Thyroid gland (tissue), 4 donors: ENCODE results near the gene HDAC7. TPM values are rescaled to one million over a fixed set of nuclear protein-coding genes. Genes with fewer than 3 reads are reported as not detected.
A peak's percentile ranks its signal among the peaks of the same experiment; 100 is the strongest.
"Not testable (repeated sequence)": the region's sequence is repeated elsewhere in the genome, so short reads cannot be mapped to it uniquely, and the experiment has no call there.

Source experiments
- DNase-seq, 2 donors: peaks; one replicate each; pipeline ENCODE4 v3.0.0-alpha.2; 2019
- H3K27ac ChIP-seq, 3 donors: fragments of 200-600 bp; sonication (generic); 1 replicate in 2 of 3; 2 replicates in 1 of 3; pipeline ENCODE4 v1.5.1; 2016 to 2019; ENCODE audit warnings: mild to moderate bottlenecking in 1 of 3, moderate library complexity in 1 of 3
- H3K27me3 ChIP-seq: fragments of 200-600 bp; sonication (generic); one replicate; pipeline ENCODE4 v1.5.1; 2019
- H3K36me3 ChIP-seq, 2 donors: fragments of 200-600 bp; sonication (generic); one replicate each; pipeline ENCODE4 v1.5.1; 2016 to 2019
- H3K4me1 ChIP-seq, 2 donors: fragments of 200-600 bp; sonication (generic); one replicate each; pipeline ENCODE4 v1.5.1; 2017 to 2019
- H3K4me3 ChIP-seq, 3 donors: fragments of 200-600 bp; sonication (generic); replicated peaks in 1 of 3; 1 replicate in 2 of 3; 2 replicates in 1 of 3; pipeline ENCODE4 v1.5.1; 2016; ENCODE audit warnings: mild to moderate bottlenecking in 1 of 3
- H3K9me3 ChIP-seq: fragments of 200-600 bp; sonication (generic); one replicate; pipeline ENCODE4 v1.5.1; 2017
- CTCF ChIP-seq, 6 experiments: fragments of 200-600 bp in 3 of 6; fragments of 450-650 bp in 3 of 6; sonication (generic) in 3 of 6; IDR thresholded peaks; one replicate each; pipeline ENCODE4 v1.5.1; 2016 to 2019; ENCODE audit warnings: antibody characterized with exemption in 6 of 6, mild to moderate bottlenecking in 2 of 6, inconsistent platforms in 1 of 6, moderate library complexity in 1 of 6
- POLR2A ChIP-seq, 2 donors: fragments of 450-650 bp; IDR thresholded peaks; one replicate each; pipeline ENCODE4 v1.6.1; 2017; ENCODE audit warnings: antibody characterized with exemption in 2 of 2, mild to moderate bottlenecking in 2 of 2, moderate library complexity in 1 of 2
- WGBS, 2 donors: methylation state at CpG; one replicate each; pipeline ENCODE4 v1.1.5; 2017; 5-methylcytosine and 5-hydroxymethylcytosine counted together
- intact Hi-C: fragments of 100-400 bp; cut with DNase I; formaldehyde crosslinking; loops from one replicate; pipeline ENCODE4 v1.15.1; 2023
- total RNA-seq, 4 donors: library from RNA; depleted of rRNA; stranded (reverse); fragments of >200 nt; gene quantifications; one replicate each; pipeline ENCODE4 v1.2.3, GENCODE V29; 2016

HDAC7 gene
- total RNA-seq, 4 donors from 2014 or later: 44.5 to 61.9 (median 52.6) TPM

DNA sequence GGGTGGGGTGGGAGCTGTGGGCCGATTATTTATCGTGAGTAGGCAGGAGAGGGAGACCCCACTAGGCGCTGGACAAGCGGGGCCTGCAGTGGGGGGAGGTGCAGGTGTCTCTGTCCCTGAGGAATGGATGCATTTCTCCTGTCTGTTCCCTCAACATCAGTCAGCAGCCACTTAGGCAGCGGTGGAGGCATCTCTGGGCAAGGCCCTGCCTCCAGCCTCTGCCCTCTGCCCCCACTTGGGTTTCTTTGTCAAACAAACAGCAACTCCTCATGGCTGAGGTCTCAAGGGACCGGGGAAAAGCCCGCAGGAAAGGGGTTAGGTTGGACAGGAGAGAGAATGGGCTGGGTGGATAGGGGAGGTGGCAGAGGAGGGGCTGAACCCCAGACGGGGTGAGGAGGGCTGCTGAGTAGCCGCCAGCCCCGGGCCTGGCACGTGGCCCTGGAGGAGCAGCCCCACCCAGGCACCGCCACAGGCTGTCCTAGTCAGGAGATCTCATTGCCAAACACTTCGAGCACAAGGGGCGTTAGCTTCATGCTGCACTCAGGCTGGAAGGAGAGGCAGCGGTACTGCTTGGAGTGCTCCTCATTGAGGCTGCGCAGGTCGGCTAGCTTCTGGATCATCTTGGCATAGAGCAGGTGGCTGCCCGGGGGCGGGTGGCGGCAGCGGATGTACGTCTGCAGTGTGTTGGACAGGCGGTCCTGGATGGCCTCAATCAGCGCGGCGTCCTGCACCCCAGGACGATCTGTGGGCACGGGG lies 24.7 kb upstream of the HDAC7 start:
- Histone ChIP-seq H3K27ac (no peak overlapping the region), H3K27me3 (no peaks in the 10 kb centered on the region), H3K9me3 (no peaks in the 10 kb centered on the region), H3K4me3 (no peak overlapping the region), H3K36me3 (no peaks in the 10 kb centered on the region), H3K4me1 (peaks cover 12 to 25% of the 10 kb centered on the region in 2 donors)
- intact Hi-C loops: no loop called here
- peak; percentile 80 to 88 for DNase-seq
- TF ChIP-seq CTCF (IDR thresholded peaks at IDR 0.05) (no peak), POLR2A (IDR thresholded peaks at IDR 0.05) (peak in 1 of 2 donors; percentile 19)
- 26 to 56% methylated on average over 15 to 27 of the region's 28 CpGs for WGBS, 2 donors

DNA sequence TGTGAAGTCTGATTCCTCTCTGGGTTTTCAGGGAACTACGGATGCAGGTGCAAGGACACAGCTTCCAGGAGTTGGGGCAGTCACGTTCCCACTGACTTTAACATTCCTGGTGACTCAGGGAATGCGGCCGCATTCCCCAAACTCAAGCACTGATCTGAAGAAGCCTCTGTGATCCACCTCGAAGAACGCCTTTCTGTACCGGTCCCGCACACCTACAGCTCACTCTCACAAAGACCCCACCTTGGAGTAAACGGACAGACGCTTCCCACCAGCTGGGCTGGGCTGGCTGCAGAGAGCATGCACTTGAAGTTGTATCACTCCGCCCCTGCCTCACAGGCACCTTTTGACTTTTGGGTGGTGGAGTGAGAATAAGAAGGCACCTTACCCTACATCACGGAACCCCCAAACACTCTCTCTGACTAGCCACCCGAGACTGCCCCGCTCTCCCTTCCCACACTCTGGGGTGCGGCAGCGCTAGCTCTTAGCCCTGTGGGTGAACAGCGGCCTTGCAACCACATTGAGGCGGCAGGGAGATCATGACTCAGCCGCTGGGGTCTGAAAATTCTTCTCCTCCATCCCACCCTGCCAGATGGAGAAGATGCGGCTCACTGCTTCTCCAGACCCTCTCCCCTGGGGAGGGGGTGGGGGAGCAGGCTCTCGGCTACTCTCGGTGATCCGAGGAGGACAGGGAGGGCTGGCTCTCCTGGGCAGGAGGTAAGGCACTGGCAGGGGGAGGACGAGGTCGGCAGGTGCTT lies 23.7 kb upstream of the HDAC7 start:
- H3K9me3 ChIP-seq: no peaks in the 10 kb centered on the region
- intact Hi-C loops: no loop called here
- no peak for DNase-seq
- H3K36me3 ChIP-seq: no peaks in the 10 kb centered on the region
- H3K27me3 ChIP-seq: no peaks in the 10 kb centered on the region
- H3K4me3 ChIP-seq: no peak overlapping the region
- TF ChIP-seq CTCF (IDR thresholded peaks at IDR 0.05) (no peak), POLR2A (IDR thresholded peaks at IDR 0.05) (no peak)
- H3K27ac ChIP-seq: no peak overlapping the region
- H3K4me1 ChIP-seq: peaks cover 12 to 25% of the 10 kb centered on the region in 2 donors
- 80 to 82% methylated on average over 24 of the region's 25 CpGs for WGBS, 2 donors

DNA sequence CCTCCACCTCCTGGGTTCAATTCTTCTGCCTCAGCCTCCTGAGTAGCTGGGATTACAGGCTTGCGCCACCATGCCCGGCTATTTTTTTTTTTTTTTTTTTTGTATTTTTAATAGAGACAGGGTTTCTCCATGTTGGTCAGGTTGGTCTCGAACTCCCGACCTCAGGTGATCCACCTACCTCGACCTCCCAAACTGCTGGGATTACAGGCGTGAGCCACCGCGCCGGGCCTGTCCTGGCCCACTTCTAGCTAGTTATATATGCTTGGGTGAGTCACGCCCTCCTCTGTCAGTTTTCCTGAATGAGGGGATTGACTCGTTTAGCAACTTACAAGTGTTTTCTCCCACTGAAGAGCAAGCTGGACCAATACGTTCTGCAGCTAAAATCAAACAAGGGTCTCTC lies 22.8 kb upstream of the HDAC7 start:
- not testable (repeated sequence) for H3K36me3 ChIP-seq

DNA sequence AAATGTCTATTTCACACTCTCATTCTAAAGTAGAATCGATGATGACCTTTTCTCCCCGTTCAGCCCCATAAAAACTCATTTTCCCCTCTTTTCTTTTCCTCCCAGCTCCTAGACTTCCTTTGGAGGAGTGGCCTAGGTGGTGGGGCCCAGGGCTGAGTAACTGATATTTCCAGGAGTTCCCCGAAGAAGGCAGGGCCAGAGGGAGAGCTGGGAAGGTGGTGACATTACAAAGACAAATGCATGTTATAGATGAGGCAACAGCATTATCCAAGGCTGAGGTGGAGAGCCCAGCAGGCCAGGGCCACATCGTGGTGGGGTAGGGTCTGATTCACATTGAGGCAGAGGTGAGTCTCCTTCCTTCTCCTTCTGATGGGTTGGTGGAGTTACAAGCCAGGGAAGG lies 22.2 kb upstream of the HDAC7 start:
- Histone ChIP-seq H3K4me1 (peaks cover 5 to 19% of the 10 kb centered on the region in 2 donors), H3K27me3 (no peaks in the 10 kb centered on the region), H3K36me3 (no peaks in the 10 kb centered on the region), H3K4me3 (no peak overlapping the region), H3K27ac (no peak overlapping the region), H3K9me3 (no peaks in the 10 kb centered on the region)
- intact Hi-C loops: no loop called here
- WGBS, 2 donors: 82 to 84% methylated on average over 4 of the region's 4 CpGs
- DNase-seq: no peak
- TF ChIP-seq CTCF (IDR thresholded peaks at IDR 0.05): no peak
- TF ChIP-seq POLR2A (IDR thresholded peaks at IDR 0.05): no peak

More for the DNA sequence above, 22.8 kb upstream of the HDAC7 start:
- intact Hi-C loops, DNase-seq, H3K27ac ChIP-seq, H3K9me3 ChIP-seq, H3K4me3 ChIP-seq, H3K27me3 ChIP-seq: not testable (repeated sequence)
- WGBS, 2 donors: 70 to 78% methylated on average over 11 of the region's 12 CpGs
- peaks cover 12 to 25% of the 10 kb centered on the region in 2 donors for H3K4me1 ChIP-seq

DNA sequence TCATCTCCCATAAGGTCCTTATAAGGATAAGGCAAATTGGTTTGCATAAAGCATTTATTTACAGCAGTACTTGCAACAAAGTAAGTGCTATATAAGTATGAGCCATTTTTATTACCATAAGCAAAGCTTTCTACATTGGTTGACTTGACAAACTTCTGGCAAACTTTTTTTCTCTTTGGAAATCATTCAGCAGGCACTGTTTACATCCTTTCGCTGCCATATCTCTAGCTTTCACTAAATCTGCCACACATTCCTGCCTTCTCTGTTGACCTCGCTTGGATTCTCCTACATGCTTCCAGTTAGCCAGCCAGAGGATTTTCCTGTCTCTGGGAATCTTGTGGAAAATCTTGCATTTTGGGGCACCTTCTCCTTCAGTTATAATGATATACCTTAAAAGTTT lies 21.8 kb upstream of the HDAC7 start:
- intact Hi-C loops: no loop called here
- H3K4me3 ChIP-seq: no peak overlapping the region
- peaks cover 4 to 15% of the 10 kb centered on the region in 2 donors for H3K4me1 ChIP-seq
- TF ChIP-seq CTCF (IDR thresholded peaks at IDR 0.05) (no peak), POLR2A (IDR thresholded peaks at IDR 0.05) (no peak)
- H3K9me3 ChIP-seq: no peaks in the 10 kb centered on the region
- 86 to 96% methylated on average over 2 of the region's 2 CpGs for WGBS, 2 donors
- no peaks in the 10 kb centered on the region for H3K36me3 ChIP-seq
- DNase-seq: no peak
- no peaks in the 10 kb centered on the region for H3K27me3 ChIP-seq
- no peak overlapping the region for H3K27ac ChIP-seq
